Mesenchymal stem cell (in vitro differentiated cells and primary cell): ENCODE data around the gene JPH4.
"Not testable (repeated sequence)": the region's sequence is repeated elsewhere in the genome, so short reads cannot be mapped to it uniquely, and the experiment has no call there.

Experiments used
- DNase-seq: peaks from one replicate; pipeline ENCODE4 v3.0.0-alpha.2; 2013
- H2AFZ ChIP-seq: one replicate; pipeline ENCODE4 v1.6.1; 2013; ENCODE audit warnings: low read depth, mild to moderate bottlenecking, control low read depth, inconsistent platforms, low read length, moderate library complexity
- H2AK5ac ChIP-seq: 2 replicates; pipeline ENCODE4 v1.6.1; 2013; ENCODE audit warnings: low read length, moderate library complexity, mild to moderate bottlenecking, inconsistent platforms; ENCODE audit not compliant: severe bottlenecking
- H2BK120ac ChIP-seq: one replicate; pipeline ENCODE4 v1.6.1; 2013; ENCODE audit warnings: low read depth, mild to moderate bottlenecking, inconsistent platforms, low read length, moderate library complexity
- H2BK12ac ChIP-seq, 2 experiments: one replicate each; pipeline ENCODE4 v1.6.1; 2013; ENCODE audit warnings: inconsistent platforms in 2 of 2, low read length in 2 of 2, mild to moderate bottlenecking in 2 of 2, moderate library complexity in 2 of 2, control low read depth in 1 of 2
- H2BK15ac ChIP-seq: one replicate; pipeline ENCODE4 v1.6.1; 2013; ENCODE audit warnings: mild to moderate bottlenecking, low read depth, inconsistent platforms; ENCODE audit not compliant: poor library complexity, severe bottlenecking
- H2BK5ac ChIP-seq: 2 replicates; pipeline ENCODE4 v1.6.1; 2013; ENCODE audit warnings: low read depth, mild to moderate bottlenecking, low read length, control low read depth, inconsistent platforms; ENCODE audit not compliant: poor library complexity, severe bottlenecking
- H3K14ac ChIP-seq, 2 experiments: one replicate each; pipeline ENCODE4 v1.6.1; 2013; ENCODE audit warnings: inconsistent platforms in 2 of 2, low read length in 2 of 2, control low read depth in 1 of 2, mild to moderate bottlenecking in 1 of 2, moderate library complexity in 1 of 2
- H3K18ac ChIP-seq, 2 experiments: one replicate each; pipeline ENCODE4 v1.6.1; 2013; ENCODE audit warnings: inconsistent platforms in 2 of 2, low read length in 2 of 2, control low read depth in 1 of 2, low read depth in 1 of 2, mild to moderate bottlenecking in 1 of 2
- H3K23ac ChIP-seq, 2 experiments: one replicate each; pipeline ENCODE4 v1.6.1; 2013; ENCODE audit warnings: inconsistent platforms in 2 of 2, low read length in 2 of 2, mild to moderate bottlenecking in 2 of 2, moderate library complexity in 2 of 2, control low read depth in 1 of 2
- H3K27ac ChIP-seq: 2 replicates; pipeline ENCODE4 v1.5.1; 2013; ENCODE audit warnings: mild to moderate bottlenecking, moderate library complexity, low read length, control low read depth, inconsistent platforms; ENCODE audit not compliant: poor library complexity, severe bottlenecking
- H3K27me3 ChIP-seq, 2 experiments: 2 replicates each; pipeline versions ENCODE4 v1.6.1 to v1.7.0; 2013; ENCODE audit warnings: low read length in 2 of 2, mild to moderate bottlenecking in 2 of 2, moderate library complexity in 2 of 2, control low read depth in 1 of 2, inconsistent platforms in 1 of 2; ENCODE audit not compliant: control insufficient read depth in 1 of 2, insufficient read depth in 1 of 2
- H3K36me3 ChIP-seq, 2 experiments: 2 replicates each; pipeline versions ENCODE4 v1.6.1 to v1.7.0; 2013; ENCODE audit warnings: low read length in 2 of 2, control low read depth in 1 of 2, inconsistent platforms in 1 of 2, low read depth in 1 of 2, mild to moderate bottlenecking in 1 of 2; ENCODE audit not compliant: insufficient read depth in 2 of 2, control insufficient read depth in 1 of 2
- H3K4ac ChIP-seq, 2 experiments: one replicate each; pipeline ENCODE4 v1.6.1; 2013; ENCODE audit warnings: inconsistent platforms in 2 of 2, low read length in 2 of 2, mild to moderate bottlenecking in 2 of 2, moderate library complexity in 2 of 2, control low read depth in 1 of 2, low read depth in 1 of 2
- H3K4me1 ChIP-seq: 2 replicates; pipeline ENCODE4 v1.6.1; 2013; ENCODE audit warnings: low read depth, low read length, control low read depth; ENCODE audit not compliant: control insufficient read depth, insufficient read depth
- H3K4me2 ChIP-seq: 2 replicates; pipeline ENCODE4 v1.6.1; 2013; ENCODE audit warnings: low read length, mild to moderate bottlenecking, inconsistent platforms; ENCODE audit not compliant: poor library complexity, severe bottlenecking
- H3K4me3 ChIP-seq, 2 experiments: 2 replicates each; pipeline versions ENCODE4 v1.5.1 to v1.7.0; 2013; ENCODE audit warnings: low read length in 2 of 2, mild to moderate bottlenecking in 2 of 2, control low read depth in 1 of 2, low read depth in 1 of 2; ENCODE audit not compliant: insufficient read depth in 1 of 2
- H3K79me1 ChIP-seq: replicated peaks from 2 replicates; pipeline ENCODE4 v1.6.1; 2013; ENCODE audit warnings: mild to moderate bottlenecking, control low read depth, low read length, inconsistent platforms; ENCODE audit not compliant: poor library complexity, severe bottlenecking
- H3K9ac ChIP-seq: 2 replicates; pipeline ENCODE4 v1.7.0; 2013; ENCODE audit warnings: mild to moderate bottlenecking, low read length, moderate library complexity
- H3K9me3 ChIP-seq: 2 replicates; pipeline ENCODE4 v1.7.0; 2013; ENCODE audit warnings: mild to moderate bottlenecking, low read length; ENCODE audit not compliant: control insufficient read depth
- H4K8ac ChIP-seq: one replicate; pipeline ENCODE4 v1.6.1; 2013; ENCODE audit warnings: inconsistent platforms, mild to moderate bottlenecking, low read length, moderate library complexity
- H4K91ac ChIP-seq: one replicate; pipeline ENCODE4 v1.6.1; 2013; ENCODE audit warnings: mild to moderate bottlenecking, low read length, inconsistent platforms
- WGBS: methylation state at CpG from one replicate; pipeline ENCODE4 v1.1.7; 2013; ENCODE audit warnings: mixed read lengths; 5-methylcytosine and 5-hydroxymethylcytosine counted together

JPH4 gene

DNA sequence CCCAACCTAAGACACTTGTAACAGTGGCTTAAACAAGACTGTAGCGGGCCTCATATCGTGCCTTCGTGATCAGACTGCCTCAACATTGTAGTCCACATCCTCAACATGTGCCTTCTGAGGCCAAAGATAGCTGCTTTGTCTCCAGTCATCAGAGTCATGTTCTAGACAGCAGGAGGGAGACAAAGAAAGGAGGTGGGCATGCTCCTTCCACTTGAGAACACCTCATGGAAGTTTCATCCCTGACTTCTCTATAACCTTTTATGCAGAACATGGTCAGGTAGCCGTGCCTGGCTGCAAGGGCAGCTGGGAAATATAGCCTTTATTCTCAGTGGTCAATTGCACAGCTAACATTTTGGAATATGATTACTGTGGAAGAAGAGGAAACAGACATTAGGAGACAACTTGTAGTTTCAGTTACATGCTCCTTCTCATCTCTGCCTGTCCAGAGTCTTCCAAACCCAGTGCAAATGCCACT is 32.3 kb upstream of the JPH4 start:
- Histone ChIP-seq H3K4me1 (no peaks in the 10 kb centered on the region), H3K9ac (no peak overlapping the region), H2AFZ (no peak overlapping the region), H2BK120ac (no peak overlapping the region), H3K27ac (no peak overlapping the region), H2BK12ac (no peak overlapping the region), H3K18ac (no peak overlapping the region), H3K14ac (no peak overlapping the region), H4K91ac (no peak overlapping the region), H3K79me1 (no peaks in the 10 kb centered on the region), H3K27me3 (peaks cover 30 to 77% of the 10 kb centered on the region in 2 experiments), H3K4me3 (no peak overlapping the region), H2AK5ac (no peak overlapping the region), H2BK15ac (no peak overlapping the region), H3K4me2 (no peak overlapping the region), H3K9me3 (no peaks in the 10 kb centered on the region), H4K8ac (no peak overlapping the region), H3K4ac (no peak overlapping the region), H2BK5ac (no peak overlapping the region), H3K36me3 (no peaks in the 10 kb centered on the region), H3K23ac (no peak overlapping the region)
- 21% methylated on average over 3 of the region's 4 CpGs for WGBS
- DNase-seq: no peak

DNA sequence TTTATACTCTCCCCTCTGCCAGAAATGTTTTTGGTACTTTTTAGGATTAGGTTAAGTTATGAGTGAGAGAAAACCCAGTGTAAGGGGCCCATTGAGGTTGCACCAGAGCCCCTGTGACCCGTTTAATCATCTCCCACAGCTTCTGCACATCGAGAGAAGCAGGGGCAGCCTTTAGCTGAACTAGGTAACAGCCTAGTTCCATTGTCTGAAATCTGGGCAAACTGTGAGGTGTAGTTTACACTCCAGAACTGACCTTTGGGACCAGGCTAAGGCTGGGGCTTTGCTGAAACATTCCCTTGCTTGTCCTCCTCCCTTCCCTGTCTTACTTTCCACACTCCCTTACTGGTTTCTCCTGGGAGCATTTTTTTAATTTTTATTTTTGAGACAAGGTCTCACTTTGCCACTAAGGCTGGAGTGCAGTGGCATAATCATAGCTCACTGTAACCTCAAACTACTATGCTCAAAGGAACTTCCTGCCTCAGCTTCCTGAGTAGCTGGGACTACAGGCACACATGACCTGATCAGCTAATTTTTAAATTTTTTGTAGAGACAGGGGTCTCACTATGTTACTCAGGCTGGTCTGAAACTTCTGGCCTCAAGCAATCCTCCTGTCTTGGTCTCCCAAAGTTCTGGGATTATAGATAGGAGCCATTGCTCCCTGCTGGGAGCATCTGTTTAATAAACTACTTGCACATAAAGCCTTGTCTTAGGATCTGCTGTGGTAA is 31.7 kb upstream of the JPH4 start:
- Histone ChIP-seq H3K4me2 (no peak overlapping the region), H4K91ac (no peak overlapping the region), H3K27ac (no peak overlapping the region), H3K9me3 (no peaks in the 10 kb centered on the region), H3K18ac (no peak overlapping the region), H2BK12ac (no peak overlapping the region), H3K4ac (no peak overlapping the region), H3K4me3 (no peak overlapping the region), H3K9ac (no peak overlapping the region), H3K36me3 (no peaks in the 10 kb centered on the region), H3K14ac (no peak overlapping the region), H3K27me3 (peaks cover 30 to 76% of the 10 kb centered on the region in 2 experiments), H2AK5ac (no peak overlapping the region), H3K4me1 (no peaks in the 10 kb centered on the region), H3K79me1 (no peaks in the 10 kb centered on the region), H2BK5ac (no peak overlapping the region), H2BK15ac (no peak overlapping the region), H3K23ac (no peak overlapping the region), H2AFZ (no peak overlapping the region), H4K8ac (no peak overlapping the region), H2BK120ac (no peak overlapping the region)
- no peak for DNase-seq
- WGBS: 29% methylated on average over 1 of the region's 2 CpGs

DNA sequence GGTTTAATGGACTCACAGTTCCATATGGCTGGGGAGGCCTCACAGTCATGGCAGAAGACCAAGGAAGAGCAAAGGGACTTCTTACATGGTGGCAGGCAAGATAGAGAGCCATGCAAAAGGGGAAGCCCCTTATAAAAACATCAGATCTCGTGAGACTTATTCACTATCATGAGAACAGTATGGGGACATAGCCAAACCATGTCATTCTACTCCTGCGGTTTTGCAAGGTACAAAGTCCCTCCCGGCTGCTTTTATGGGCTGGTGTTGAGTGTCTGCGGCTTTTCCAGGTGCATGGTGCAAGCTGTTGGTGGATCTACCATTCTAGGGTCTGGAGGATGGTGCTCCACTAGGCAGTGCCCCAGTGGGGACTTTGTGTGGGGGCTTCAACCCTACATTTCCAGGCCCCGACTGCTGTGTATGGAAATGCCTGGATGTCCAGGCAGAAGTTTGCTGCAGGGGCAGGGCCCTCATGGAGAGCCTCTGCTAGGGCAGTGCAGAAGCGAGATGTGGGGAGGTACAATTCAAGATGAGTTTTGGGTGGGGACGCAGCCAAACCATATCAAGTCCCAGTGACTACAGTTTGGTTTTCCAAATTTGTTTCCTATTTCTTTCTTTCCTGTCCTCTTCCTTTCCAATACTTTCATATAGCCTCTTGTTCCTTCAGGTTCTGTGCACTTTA is 31.0 kb upstream of the JPH4 start:
- H3K4me3 ChIP-seq, H4K91ac ChIP-seq, H2BK12ac ChIP-seq, H2BK120ac ChIP-seq, H2BK5ac ChIP-seq, H3K23ac ChIP-seq, H3K4me1 ChIP-seq, H3K79me1 ChIP-seq, H3K18ac ChIP-seq, H4K8ac ChIP-seq, H3K9me3 ChIP-seq, H3K27ac ChIP-seq, H3K14ac ChIP-seq, H2AK5ac ChIP-seq, H3K4me2 ChIP-seq, H3K36me3 ChIP-seq, DNase-seq, H3K4ac ChIP-seq, H2BK15ac ChIP-seq, H3K9ac ChIP-seq, H2AFZ ChIP-seq: not testable (repeated sequence)
- WGBS: 54% methylated on average over 5 of the region's 7 CpGs
- peaks cover 31 to 70% of the 10 kb centered on the region in 2 experiments for H3K27me3 ChIP-seq

DNA sequence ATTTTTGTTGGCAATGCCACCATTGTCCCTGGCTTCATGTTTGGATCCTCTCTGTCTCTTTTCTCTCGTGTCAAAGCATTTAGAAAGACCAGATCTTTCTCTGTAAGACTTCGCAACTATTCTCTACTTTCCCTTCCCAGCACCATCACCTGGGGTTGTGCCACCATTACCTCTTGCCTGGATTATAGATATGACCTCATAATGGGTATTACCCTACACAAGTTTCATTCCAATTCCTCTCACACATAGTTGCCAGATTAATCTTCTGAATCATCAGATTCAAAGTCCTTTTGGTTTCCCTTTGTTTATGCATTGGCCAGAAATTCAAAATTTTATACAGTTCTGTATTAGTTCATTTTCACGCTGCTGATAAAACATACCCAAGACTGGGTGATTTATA is 30.4 kb upstream of the JPH4 start:
- Histone ChIP-seq H2BK12ac (no peak overlapping the region), H2BK15ac (no peak overlapping the region), H3K14ac (no peak overlapping the region), H3K4me2 (no peak overlapping the region), H3K36me3 (no peaks in the 10 kb centered on the region), H2BK5ac (no peak overlapping the region), H3K4me1 (no peaks in the 10 kb centered on the region), H3K4me3 (no peak overlapping the region), H3K27me3 (peaks cover 26 to 64% of the 10 kb centered on the region in 2 experiments), H3K9me3 (no peaks in the 10 kb centered on the region), H4K91ac (no peak overlapping the region), H3K23ac (no peak overlapping the region), H3K18ac (no peak overlapping the region), H3K27ac (no peak overlapping the region), H3K4ac (no peak overlapping the region), H2AFZ (no peak overlapping the region), H2AK5ac (no peak overlapping the region), H2BK120ac (no peak overlapping the region), H3K79me1 (no peaks in the 10 kb centered on the region), H4K8ac (no peak overlapping the region), H3K9ac (no peak overlapping the region)
- DNase-seq: no peak
- WGBS: 51% methylated on average over 3 of the region's 3 CpGs
